HG02571 (cell line): ENCODE data around the gene GLIS1.

Source experiments
- ATAC-seq: cut with Tn5 transposase; IDR thresholded peaks from one replicate; pipeline ENCODE4 v1.9.1; 2021; ENCODE audit warnings: mild to moderate bottlenecking, moderate library complexity; ENCODE audit not compliant: unreplicated experiment

GLIS1 gene

DNA sequence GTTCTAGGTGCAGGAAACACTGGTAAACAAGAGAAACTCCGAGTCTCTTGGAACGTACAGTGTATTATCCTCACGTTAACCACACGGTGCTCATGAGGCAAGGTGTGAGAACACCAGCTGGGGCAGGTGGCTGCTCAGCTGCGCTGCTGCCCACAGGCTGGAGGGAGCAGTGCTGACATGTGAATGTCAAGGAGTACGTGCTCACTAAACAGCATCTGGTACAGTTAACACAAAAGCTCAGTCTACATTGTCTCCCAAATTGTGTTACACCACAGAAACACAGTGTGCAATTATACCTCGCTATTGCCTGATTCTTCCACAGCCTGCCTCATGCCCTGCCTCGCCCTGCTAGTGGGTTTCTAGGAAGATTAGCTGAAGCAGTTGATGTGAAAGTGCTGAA lies 138.4 kb downstream of the GLIS1 start:
- no peak for ATAC-seq

GRCh38 chr1:53600001-53600400 lies 139.0 kb downstream of the GLIS1 start:
- ATAC-seq = no peak

DNA sequence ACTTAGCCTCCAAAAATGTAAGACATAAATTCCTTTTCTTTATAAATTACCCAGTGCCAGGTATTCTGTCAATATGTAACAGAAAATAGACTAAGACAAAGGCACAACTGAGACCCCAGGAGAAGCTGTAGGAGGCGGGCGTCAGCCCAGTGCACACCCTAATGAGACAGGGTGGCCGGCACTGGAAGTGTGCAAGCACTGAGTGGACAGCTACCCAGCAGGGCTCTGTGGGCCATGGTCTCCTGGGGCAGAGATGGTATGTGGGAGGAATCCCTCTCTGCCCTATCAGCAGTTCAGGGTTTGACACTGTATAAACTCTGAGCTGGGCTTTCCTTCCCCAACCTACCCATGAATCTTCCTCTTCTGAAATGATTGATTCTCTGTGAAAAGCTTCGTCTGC lies 139.5 kb downstream of the GLIS1 start:
- no peak for ATAC-seq

- no peak for ATAC-seq
These were observed 140.0 kb downstream of the GLIS1 start for GRCh38 chr1:53598966-53599365.

- no peak for ATAC-seq
These were observed 143.1 kb downstream of the GLIS1 start for GRCh38 chr1:53595906-53596305.

- ATAC-seq = no peak
These were observed 144.4 kb downstream of the GLIS1 start for GRCh38 chr1:53594391-53595180.

DNA sequence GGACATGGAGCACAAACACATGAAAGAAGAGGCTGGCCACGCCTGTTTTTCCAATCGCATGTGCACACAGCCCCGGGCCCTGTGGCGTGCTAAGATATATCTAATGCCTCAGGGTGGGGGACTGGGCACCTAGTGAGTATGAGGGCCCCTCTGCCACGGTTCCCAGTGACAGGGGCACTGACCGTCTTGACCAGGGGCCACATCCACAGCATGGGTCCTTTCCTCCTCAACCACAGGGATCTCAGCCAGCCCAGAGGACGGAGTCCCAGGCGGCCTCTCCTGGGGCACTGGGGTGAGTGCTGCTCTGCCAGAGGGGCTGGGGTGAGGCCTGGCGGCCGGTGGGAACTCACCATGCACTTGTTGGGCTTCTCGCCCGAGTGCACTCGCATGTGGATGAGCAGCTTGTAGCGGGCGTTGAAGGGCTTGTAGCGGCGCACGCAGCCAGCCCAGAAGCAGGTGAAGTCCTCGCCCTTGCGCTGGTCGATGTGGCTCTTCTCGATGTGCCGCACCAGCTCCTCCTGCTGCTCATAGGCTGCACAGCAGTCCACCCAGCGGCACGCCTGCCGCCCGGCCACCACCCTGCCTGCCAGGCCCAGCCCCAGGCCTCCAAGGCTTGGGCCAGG lies 145.1 kb downstream of the GLIS1 start:
- no peak for ATAC-seq

DNA sequence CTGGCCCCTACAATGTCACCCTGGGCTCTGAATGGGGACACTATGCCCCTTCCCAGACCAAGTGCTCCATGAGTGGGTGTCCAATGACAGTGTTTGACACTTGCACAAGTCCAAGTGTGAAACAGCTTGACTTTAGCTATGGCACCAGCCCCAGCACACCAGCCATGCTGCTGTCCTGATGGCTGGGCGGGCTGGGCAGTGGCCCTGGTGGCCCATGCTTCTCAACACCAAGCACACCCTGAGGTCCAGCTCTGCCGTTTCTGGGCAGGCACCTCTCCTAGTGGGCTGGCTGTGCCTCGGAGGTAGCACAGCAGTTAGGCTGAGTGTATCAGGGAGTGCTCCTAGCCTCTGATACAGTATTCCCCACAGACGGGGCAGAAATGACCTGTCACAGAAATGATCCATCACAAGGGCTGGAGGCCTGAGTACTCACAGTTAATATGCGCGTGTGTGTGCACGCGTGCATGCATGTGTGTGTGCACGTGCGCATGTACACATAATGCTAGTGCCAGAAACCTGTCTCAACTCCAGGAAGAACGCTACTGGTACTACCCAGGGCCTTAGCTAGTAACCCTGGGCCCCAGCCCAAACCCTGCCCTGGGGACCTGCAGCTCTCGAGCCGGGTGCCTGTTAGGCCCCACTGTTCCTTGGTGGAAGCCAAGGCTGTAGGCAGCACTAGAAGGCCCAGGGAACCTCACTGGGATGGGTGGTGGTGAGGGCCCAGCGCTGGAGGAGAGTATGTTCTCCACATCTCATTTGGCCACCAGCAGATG lies 145.8 kb downstream of the GLIS1 start:
- no peak for ATAC-seq

DNA sequence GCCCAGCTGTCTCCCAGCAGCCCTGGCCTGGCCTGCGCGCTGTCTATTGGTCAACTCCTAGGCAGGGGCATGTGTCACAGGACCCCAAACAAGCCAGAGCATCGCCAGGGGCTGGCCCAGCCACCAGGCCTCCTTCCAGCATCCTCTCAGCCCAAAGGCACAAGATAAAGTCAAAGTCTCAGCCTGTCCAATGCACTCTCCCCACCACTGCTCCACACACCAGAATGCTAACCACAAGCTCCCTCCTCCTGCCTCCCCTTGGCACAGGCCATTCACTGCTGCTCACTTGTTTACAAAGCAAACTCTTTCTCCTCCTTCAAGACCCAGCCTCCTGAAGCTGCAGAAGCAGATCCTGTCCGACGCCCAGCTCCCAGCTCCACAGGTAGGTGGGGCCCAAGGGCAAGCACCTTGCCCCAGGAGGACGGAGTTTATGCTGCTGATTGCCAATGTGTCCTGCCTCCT lies 146.4 kb downstream of the GLIS1 start:
- no peak for ATAC-seq

DNA sequence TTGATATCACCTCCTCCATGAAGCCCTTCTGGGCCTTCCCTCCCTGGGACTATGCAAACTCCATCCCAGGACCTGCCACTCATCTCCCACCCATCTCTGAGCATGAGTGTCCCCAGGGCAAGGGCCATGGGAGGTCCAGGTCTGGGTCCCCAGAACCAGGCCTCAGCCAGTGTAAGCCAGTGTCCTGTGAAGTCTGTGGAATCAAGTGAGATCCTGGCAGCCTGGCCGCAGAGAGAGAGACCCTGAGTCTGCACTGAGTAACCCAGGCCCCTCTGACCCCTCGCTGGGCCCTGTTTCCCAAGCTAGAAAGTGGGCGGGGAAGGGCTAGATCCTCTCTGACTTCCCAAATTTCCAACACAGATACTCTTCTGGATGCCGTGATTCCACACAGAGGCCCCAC lies 147.0 kb downstream of the GLIS1 start:
- no peak for ATAC-seq

GRCh38 chr1:53590531-53591515 lies 148.1 kb downstream of the GLIS1 start:
- no peak for ATAC-seq

- ATAC-seq = no peak
These were observed 148.9 kb downstream of the GLIS1 start for GRCh38 chr1:53590104-53590503.

DNA sequence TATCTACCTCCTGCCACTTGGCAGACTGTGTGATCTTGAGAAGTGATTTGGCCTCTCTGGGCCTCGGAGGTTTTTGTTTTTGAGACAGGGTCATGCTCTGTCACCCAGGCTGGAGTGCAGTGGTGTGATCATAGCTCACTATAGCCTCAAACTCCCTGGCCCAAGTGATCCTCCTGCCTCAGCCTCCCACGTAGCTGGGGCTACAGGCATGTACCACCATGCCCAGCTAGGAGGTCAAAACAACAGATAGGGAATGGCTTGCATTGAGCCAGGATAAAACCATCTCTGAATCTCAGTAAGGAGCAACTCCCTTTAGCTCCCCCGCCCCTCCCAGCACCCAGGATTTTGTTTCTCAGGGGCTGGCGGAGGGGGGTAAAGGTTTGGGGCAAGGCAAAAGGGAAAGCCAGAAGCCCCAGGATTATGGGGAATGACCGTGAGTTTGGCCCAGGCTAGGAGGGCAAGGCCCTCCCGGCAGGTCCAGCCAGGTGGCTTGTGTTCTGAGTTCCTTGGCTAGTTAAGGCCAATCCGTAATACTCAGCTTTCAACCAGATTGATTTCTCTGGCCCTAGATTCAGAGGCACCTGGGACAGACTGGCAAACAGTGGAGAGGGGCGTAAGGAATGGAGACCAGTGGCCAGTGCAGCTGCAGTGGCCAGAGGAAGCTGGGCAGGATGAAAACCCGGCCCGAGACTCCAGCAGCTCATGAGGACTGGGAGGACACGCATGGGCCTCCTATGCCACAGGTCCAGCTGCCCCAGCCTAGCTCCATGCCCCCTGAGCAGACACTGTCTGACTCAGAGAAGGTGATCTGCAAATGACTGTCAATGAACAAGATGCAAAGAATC lies 149.7 kb downstream of the GLIS1 start:
- ATAC-seq = no peak

- ATAC-seq = no peak
These were observed 150.7 kb downstream of the GLIS1 start for GRCh38 chr1:53588053-53588779.

DNA sequence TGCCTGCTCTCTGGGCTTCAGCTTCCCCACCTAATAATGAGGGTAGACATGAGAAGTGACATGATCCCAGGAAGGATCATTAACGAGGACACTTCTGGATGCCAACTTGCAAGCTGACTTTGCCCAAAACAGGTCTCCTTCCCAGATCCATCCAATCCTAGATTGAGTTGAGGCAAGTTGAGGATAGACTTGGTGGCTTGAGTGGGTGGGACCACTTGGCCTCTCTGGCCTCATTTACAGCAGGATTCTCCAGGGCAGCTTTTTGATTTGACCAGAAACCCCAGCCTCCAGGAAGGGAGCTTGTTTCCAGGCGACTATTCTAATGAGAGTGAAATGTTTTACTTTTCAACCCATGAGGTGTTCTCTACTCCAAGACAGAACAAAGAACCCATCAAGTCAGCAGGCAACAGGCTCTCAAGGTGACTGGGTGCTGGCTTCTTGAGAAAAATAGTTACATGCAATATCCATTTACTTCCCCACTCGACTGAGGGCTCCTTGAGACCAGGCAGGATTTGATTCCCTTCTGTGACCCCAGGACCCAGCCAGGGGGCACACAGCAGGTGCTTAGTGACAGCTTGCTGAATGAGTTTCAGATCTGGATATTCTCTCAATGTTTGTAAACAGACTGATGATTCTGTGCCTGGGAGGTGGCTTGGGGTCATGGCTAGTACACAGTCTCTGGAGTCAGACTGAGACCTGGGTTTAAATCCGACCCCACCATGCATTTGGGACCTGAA lies 151.5 kb downstream of the GLIS1 start:
- no peak for ATAC-seq

DNA sequence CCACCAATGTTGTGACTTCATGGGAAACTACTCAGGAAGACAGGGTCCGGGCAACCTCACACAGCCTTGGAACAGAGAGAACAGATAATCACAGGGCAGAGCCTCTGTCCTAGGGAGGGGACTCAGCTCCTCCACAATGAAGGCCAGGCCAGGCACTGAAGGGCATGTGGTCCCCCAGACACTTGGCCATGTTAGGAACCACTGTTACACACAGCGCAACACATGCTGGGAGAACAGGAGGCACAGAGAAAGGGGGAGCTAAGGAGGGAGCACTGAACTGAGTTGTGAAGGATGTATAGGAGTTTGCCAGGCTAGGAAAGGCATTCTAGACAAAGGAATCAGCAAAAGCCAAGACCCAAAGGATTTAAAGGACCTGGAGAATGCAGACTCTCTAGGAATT lies 152.2 kb downstream of the GLIS1 start:
- ATAC-seq = no peak

GRCh38 chr1:53585565-53585964 lies 153.4 kb downstream of the GLIS1 start:
- ATAC-seq = no peak

GRCh38 chr1:53585129-53585528 lies 153.8 kb downstream of the GLIS1 start:
- no peak for ATAC-seq
